ENCODE data around the gene PEX11B. TPM values are rescaled to one million over a fixed set of nuclear protein-coding genes. Genes with fewer than 3 reads are reported as not detected.

Gene PEX11B
- total and polyA plus RNA-seq, 11 donors = 17.7 to 29.8 (median 24.5) TPM

GRCh38 chr1:145957443-145958319 is 39.2 kb upstream of the PEX11B start, which contains the start of gene LIX1L:
LIX1L (minus strand) TSS chr1:145958017; CDS start chr1:145957927, 90 bp downstream.
- Histone ChIP-seq H3K27me3 (no peaks in the 10 kb centered on the region), H3K27ac (peak within 1 kb of the TSS; percentile 93 to 100 (median 98)), H3K4me3 (peak within 1 kb of the TSS; percentile 60 to 88 (median 77)), H3K36me3 (peaks cover 0 to 9% (median 0%) of the 10 kb centered on the region in 9 donors), H3K9me3 (no peaks in the 10 kb centered on the region), H3K4me1 (peaks cover 8 to 77% (median 48%) of the 10 kb centered on the region in 12 donors)
- TF ChIP-seq CTCF (IDR thresholded peaks at IDR 0.05) = peak in 1 of 12 donors; percentile 5
- TF ChIP-seq POLR2A (IDR thresholded peaks at IDR 0.05) = peak; percentile 27 to 85
- intact Hi-C loops (cut with DNase I) = loop anchor here in 9 of 10 donors (1.0 to 10.0 kb wide), 7 partner anchors 29 to 103 kb away; partner anchors contain the start of genes PEX11B (in 5 of the 9), PIAS3 (in 4 of the 9) and RBM8A (in 4 of the 9)
- 0% methylated on average over 24 to 60 of the region's 60 CpGs for WGBS, 4 donors
- ATAC-seq = peak; percentile 82 to 92 (median 88)
- DNase-seq = peak; percentile 97 to 98 (median 97)

- DNase-seq = peak in 4 of 5 donors; percentile 50 to 65 (median 62)
Measured at GRCh38 chr1:145956781-145957442, 38.4 kb upstream of the PEX11B start.

GRCh38 chr1:145956361-145956760 is 37.8 kb upstream of the PEX11B start:
- peaks cover 0 to 17% (median 6%) of the 10 kb centered on the region in 9 donors for H3K36me3 ChIP-seq
- H3K27ac ChIP-seq = peak overlapping the region in 11 of 12 donors; percentile 93 to 100 (median 98)
- peak overlapping the region in 11 of 12 donors; percentile 60 to 87 (median 73) for H3K4me3 ChIP-seq
- no peaks in the 10 kb centered on the region for H3K27me3 ChIP-seq
- DNase-seq (no peak), ATAC-seq (no peak)
- H3K4me1 ChIP-seq = peaks cover 8 to 70% (median 41%) of the 10 kb centered on the region in 12 donors
- TF ChIP-seq CTCF (IDR thresholded peaks at IDR 0.05) (no peak), POLR2A (IDR thresholded peaks at IDR 0.05) (no peak)
- no peaks in the 10 kb centered on the region for H3K9me3 ChIP-seq
- intact Hi-C loops (cut with DNase I) = loop anchor here in 8 of 10 donors (2.0 to 10.0 kb wide), 4 partner anchors 30 to 102 kb away; partner anchors contain the start of genes PEX11B (in 5 of the 8), PIAS3 (in 3 of the 8) and RBM8A (in 3 of the 8)

More at GRCh38 chr1:145956781-145957442, 38.4 kb upstream of the PEX11B start:
- Histone ChIP-seq H3K4me3 (peak overlapping the region; percentile 60 to 88 (median 77)), H3K27me3 (no peaks in the 10 kb centered on the region), H3K9me3 (no peaks in the 10 kb centered on the region), H3K36me3 (peaks cover 0 to 17% (median 4%) of the 10 kb centered on the region in 9 donors), H3K27ac (peak overlapping the region; percentile 93 to 100 (median 98)), H3K4me1 (peaks cover 8 to 71% (median 46%) of the 10 kb centered on the region in 12 donors)
- peak in 1 of 4 donors; percentile 8 for ATAC-seq
- intact Hi-C loops (cut with DNase I) = loop anchor here in 8 of 10 donors (2.0 to 10.0 kb wide), 4 partner anchors 30 to 102 kb away; partner anchors contain the start of genes PEX11B (in 5 of the 8), PIAS3 (in 3 of the 8) and RBM8A (in 3 of the 8)
- TF ChIP-seq POLR2A (IDR thresholded peaks at IDR 0.05) (no peak), CTCF (IDR thresholded peaks at IDR 0.05) (no peak)
- 0 to 2% (median 0%) methylated on average over 3 of the region's 3 CpGs for WGBS, 4 donors

All from heart left ventricle (tissue), 16 donors.